Activated CD4-positive, alpha-beta T cell treated with anti-CD3 and anti-CD28 coated beads, Interleukin-2, amount 50 U/mL, for 4 hours (primary cell): ENCODE measurements around the gene OR10A3.

Experiments
- DNase-seq, 2 experiments: peaks; one replicate each; pipeline ENCODE4 v3.0.0-alpha.2; 2020

The OR10A3 gene

GRCh38 chr11:7890417-7891172 lies 50.9 kb downstream of the OR10A3 start:
- no peak for DNase-seq

GRCh38 chr11:7889985-7890384 lies 51.5 kb downstream of the OR10A3 start:
- DNase-seq: no peak
